Stimulated activated CD4-positive, alpha-beta T cell treated with anti-CD3 and anti-CD28 coated beads, Interleukin-1b, Interleukin-23, amount 100 ng/mL, for 1 hour (primary cell): ENCODE data around the gene RAB9A.

Experiments
- DNase-seq, 2 donors: peaks; one replicate each; pipeline ENCODE4 v3.0.0-alpha.2; 2020; ENCODE audit warnings: low read depth in 2 of 2

Gene RAB9A

GRCh38 chrX:13747836-13748235, 58.9 kb downstream of the RAB9A start:
- no peak for DNase-seq

DNA sequence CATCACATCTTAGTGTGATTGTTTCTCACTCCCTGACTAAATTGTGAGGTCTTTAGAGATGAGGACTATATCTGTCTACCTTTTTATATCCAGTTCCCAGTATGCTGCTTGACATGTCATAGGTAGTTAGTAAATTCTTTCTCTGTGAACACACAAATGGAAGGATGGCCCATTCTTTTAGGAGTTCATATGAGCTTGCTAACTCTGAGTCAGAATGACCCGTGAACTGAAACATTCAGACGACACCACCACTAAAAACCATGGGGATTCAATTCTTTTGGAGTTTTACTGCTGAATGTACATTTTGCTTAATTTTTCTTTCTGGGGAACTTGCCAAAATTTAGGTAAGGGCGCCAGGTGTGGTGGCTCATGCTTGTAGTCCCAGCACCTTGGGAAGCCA, 59.6 kb downstream of the RAB9A start:
- DNase-seq, result no peak

DNA sequence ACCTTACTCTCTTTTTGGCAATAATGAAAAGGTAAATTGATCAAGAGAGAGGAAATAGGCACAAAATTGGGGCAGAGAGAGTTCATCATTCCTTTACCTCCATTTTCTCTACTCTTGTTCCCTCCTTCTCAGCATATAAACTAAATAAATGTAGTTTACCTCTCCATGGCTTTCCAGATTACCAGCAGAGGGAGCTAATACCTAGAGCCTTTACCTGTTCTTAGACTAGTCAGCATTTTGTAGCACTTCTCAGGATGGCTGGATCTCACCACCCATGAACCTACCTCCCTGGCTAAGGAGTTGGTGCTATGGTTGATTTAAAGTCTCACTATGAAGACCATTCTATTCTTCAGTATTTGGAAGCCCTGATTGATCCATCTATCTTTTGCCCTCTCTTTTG, 61.3 kb downstream of the RAB9A start:
- no peak for DNase-seq

GRCh38 chrX:13750812-13751211, 61.9 kb downstream of the RAB9A start:
- DNase-seq, result no peak

GRCh38 chrX:13752141-13752540, 63.2 kb downstream of the RAB9A start:
- DNase-seq, result no peak

DNA sequence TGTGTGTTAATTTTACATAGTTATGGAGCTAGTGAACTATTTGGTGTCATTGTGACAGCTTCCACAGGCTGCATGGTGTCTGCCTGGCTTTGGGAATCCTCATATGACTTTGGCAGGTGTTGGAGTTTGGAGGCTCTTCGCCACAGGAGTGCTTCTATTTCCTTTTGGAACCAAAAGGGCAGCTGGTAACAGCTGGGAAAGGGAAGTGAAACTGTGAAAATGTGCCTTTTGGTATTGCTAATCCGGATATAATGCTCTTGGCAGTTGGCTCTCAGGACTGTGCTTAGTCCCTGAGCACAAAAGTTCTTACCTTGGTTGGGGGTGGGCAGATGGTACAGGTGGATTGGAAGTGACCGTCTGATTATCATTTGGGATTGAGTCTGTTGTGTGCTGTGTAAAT, 63.7 kb downstream of the RAB9A start:
- DNase-seq, result no peak

GRCh38 chrX:13754765-13755164, 65.8 kb downstream of the RAB9A start:
- no peak for DNase-seq

- no peak for DNase-seq
These were observed 66.3 kb downstream of the RAB9A start for GRCh38 chrX:13755254-13755653.

GRCh38 chrX:13756381-13756780, 67.5 kb downstream of the RAB9A start:
- no peak for DNase-seq

GRCh38 chrX:13759152-13759718, 70.3 kb downstream of the RAB9A start:
- no peak for DNase-seq
